SW 1271 (cell line): ENCODE measurements around the gene MRPL21.
"Not testable (repeated sequence)": the region's sequence is repeated elsewhere in the genome, so short reads cannot be mapped to it uniquely, and the experiment has no call there.

Experiments
- DNase-seq, 2 experiments: peaks; one replicate each; lab custom pipeline; 2025; lab: John Stamatoyannopoulos, UW

MRPL21 gene

DNA sequence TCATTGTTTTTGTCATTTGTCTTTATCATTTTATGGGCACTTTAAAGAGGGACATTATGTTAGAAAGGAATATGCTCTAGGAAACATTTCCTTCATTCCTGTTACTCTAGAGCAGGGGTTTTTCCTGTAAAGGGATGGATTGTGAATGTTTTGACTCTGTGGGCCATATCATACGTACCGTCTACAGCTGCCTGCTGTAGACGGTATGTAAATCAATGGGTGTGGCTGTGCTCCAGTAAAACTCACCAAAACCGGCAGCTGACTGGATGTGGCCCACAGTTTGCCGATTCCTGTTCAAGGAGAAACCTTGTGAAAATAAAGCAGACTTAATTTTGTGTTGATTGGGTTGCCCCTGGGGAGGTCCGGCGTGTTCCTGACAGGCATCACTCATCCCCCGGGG is 7.3 kb upstream of the MRPL21 start:
- no peak for DNase-seq

DNA sequence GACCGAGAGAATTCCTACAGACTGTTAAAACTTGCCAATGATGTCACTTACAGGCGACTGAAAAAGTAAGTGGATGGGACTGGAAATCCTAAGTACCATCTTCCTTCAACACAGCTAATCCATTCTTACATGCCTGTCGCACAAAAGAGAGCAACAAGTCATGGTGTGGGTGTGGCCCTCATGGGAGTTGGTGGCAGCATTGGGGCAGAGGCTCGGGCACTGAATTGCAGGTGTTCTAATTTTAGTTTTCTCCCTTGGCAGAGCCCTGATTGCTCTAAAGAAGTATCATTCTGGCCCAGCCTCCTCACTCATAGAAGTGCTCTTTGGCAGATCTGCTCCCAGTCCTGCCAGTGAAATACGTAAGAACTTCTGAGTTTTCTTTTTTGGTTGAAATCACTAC is 4.6 kb upstream of the MRPL21 start:
- DNase-seq = no peak

DNA sequence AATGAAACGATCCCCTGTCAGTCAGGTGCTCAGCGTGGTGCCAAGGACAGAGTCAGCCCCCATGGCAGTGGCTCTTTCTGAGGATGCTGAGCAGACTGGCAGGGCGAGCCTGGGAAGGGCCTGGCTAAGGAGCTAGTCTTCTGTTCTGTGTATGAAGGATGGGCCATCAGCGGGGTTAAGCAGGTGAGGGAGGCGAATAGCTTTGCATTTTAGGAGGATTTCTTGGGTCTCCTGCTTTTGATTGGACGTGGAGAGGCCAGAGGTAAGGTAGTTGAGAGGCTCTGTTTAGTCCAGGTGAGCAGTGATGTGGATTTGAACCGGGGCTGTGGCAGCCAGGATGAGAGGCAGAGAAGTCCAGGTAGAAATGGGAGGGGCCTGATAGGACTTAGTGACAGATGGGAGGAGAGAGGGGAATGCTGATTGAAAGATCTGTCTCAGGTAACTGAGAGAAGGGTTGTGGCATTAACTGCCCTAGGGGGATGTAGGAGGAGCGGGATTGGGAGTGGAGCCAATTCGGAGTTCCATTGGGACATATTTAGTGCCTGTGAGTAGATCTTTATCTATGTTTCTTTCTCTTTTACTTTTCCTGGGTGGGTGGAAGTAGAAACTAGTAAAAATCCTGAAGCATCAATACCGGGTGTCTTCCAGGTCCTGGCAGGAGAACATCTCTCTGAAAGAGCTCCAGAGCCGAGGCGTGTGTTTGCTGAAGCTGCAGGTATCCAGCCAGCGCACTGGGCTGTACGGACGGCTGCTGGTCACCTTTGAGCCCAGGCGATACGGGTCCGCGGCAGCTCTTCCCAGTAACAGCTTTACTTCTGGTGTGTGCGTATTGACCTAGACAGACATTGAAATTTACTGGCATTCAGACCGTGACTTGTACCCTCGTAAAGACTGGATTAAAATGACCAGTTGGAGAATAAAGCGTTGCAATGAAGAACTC is 2.1 kb upstream of the MRPL21 start:
- no peak for DNase-seq

DNA sequence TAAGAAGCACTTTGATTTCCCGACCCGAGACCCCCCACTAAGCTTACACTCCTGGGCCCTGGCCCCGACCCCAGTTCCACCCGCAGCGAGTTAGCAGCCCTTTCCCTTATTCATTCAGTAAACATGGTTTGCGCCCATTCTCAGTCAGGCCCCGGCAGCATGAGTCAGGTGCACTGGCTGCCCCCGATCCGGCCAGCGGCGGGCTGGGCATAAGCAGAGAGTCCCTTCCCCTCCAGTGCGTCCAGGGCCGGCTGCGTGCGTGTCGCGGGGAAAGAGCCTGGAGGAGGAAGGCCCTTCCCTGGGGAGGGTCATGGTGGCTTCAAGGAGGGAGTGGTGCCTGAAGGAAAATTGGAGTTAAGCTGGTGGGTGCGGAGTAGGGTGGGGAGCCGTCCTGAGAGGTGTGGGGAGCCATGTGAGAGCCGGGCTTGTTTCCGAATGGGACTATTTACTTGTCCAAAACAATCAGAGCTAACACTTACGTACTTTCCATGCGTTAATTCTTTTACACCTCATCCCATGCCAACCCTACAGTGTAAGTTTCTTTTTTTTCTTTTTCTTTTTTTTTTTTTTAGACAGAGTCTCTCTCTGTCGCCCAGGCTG is 716 bp upstream of the MRPL21 start:
- DNase-seq = no peak

DNA sequence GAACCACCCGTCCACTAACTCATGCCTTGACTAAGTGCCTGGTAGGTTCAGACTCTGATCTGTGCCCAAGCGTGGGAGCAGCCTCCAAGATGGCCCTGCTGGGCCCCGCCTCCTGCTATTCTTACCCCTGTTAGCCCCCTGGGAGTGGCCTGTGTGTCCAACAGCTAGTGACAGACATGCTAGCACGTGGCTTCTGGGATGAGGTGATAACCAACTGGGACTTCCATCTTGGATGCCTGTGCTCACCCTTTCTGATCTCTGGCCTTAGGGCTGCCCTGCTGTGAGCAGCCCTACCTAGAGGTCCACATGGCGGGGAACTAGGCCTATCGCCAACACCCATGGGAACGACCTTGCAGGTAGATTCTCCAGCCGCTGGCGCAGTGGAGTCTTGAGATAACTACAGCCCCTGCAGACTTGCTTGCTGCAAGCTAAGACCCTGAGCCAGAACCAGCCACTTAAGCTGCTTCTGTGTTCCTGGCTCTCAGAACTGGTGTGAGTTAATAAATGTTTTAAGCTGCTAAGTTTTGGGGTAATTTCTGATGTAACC is 2.7 kb downstream of the MRPL21 start:
- no peak for DNase-seq

DNA sequence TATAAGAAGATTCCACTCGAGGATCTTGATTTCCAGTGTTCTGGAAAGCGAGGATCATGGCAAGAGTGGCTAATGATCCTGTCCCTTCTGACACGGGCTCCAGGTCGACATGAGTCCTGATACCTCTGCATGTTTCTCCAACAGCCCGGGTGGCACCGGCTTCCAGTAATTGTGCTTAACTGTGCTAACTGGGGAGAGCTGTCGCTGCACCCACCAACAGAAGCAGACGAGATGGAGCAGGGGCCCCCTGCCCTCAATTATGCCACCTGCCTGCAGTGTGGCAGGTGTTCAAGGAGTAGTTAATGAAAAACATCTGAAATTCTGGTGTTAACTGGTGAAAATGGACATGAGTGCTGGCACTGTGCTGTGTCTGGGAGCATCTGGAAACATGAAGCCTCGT is 6.2 kb downstream of the MRPL21 start:
- no peak for DNase-seq

DNA sequence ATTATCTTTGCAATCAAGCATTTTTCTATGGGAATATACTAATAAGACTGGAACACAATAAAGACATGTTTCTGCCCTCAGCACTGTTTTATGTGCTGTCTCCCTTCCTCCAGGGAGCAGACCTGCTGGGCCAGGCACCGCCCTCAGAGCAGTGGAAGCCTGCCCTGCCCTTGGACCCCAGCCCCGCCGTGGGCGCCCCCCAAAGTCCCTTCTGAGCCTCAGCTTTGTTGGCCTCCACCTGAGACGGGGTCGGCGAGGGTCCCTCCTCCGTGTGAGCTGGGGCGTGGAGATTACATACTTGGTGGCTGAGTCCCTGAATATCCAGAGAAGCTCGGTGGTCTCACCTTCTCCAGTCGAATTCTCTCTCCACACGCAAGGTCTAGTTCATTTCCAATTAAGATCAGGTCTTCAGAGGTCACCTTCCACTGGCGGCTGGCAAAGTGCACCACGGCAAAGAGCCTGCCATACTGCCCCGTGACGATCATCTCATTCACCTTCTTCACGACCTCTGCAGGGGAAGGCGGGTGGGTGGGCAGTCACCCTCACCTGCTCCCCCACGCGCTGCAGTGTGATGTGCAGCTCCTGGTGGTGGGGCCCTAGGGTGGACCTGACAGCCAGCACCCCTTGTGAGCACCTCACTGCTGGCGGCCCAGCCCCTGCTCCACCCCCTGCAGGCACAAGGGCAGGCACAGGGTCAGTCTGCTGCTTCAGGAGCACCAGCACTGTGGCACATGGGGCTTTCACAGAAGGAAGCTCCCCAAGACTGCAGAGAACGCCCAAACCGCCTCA is 7.3 kb downstream of the MRPL21 start:
- DNase-seq = no peak

DNA sequence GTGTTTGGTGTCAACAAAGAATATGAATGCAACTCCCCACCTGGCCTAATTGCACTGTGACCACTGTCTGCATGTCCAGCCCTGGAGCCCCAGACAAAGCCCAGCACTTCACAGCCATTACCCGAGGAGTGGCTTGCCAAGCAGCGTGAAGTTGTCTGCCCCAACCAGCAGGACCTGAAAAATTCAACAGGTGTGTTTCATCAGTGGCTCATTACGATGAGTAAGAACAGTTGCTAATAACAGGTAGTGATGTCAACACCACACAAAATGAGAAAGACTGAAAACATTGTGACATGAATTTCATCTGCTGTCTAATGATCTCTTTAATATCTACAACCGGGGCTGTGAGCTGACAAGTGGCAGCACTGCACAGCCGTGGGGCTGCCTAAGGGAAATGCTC is 10.3 kb downstream of the MRPL21 start:
- DNase-seq = no peak

DNA sequence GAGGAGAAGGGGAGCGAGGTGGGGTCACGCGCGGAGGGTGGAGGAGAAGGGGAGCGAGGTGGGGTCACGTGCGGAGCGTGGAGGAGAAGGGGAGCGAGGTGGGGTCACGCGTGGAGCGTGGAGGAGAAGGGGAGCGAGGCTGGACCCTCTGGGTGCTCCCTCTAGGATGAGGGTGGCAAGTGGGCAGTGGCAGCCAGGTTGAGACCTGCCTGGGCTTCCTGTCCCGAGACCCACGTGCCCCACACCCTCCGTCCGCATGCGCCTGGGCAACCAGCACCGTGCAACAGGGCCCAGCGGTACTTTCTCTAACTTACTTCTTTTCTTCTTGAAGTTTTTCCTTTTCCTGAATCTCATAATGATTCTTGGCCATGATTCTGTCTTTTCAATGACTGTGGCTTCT is 11.1 kb downstream of the MRPL21 start:
- no peak for DNase-seq

DNA sequence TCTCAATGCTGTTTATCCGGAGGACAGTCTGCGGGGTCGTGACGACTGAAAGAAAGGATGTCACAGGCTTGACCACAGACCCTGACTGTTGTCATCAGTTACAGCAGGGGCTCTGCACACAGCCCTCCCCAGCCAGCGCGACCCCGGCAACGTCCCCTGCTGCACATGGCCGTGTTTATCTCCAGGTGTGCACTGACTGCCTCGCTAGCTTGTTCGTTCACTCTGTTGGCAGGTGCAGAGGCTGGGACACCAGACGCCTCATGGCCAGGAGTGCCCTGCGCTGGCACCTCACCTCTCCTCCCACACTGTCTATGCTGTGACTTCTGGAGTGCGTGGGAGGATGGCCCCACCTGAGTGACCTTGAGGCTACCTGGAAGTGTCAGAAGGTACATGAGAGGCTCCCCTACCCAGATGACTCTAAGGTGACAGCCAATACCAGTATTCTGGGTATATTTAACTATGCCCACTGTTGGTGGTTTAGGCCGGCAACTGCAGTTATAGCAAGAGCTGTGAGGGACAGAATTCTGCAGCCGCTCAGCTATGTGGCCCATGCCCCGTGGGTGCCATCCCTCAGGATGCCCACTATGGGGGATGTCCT is 12.2 kb downstream of the MRPL21 start:
- DNase-seq = no peak

DNA sequence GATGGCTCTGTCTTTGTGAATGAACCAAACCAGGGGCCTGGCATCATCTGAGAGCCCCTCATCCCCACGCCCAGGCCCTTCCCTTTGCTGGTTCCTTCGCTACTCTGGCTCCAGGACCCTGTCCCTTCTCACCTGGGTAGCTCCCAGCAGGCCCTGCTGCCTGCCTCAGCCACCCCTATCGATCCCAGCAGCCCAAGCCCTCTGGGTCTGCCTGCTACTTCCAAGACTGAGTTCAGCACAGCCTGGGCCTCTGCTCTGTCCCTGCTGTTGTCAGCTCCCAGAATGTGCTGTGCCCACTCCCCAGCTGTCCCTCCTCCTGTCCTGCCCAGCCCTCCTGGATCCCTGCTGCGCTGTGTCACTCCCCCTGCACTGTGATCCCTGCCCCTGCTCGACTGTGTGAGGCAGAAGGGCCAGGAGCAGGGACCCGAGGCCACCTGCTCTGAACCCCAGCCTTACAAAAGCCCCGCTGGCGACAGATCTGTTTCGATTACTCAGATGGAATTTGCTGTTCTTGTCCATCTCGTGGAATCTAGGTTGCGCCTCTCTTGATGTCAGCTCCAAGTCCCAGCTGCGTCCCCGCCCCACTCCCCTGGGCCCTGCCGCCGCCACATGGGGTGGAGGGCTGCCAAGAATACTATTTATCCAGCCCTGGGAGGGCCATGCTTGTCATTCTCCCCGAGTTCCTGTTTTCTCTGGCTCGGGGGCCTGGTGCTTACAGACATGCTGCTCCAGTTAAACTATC is 13.0 kb downstream of the MRPL21 start:
- DNase-seq = no peak

DNA sequence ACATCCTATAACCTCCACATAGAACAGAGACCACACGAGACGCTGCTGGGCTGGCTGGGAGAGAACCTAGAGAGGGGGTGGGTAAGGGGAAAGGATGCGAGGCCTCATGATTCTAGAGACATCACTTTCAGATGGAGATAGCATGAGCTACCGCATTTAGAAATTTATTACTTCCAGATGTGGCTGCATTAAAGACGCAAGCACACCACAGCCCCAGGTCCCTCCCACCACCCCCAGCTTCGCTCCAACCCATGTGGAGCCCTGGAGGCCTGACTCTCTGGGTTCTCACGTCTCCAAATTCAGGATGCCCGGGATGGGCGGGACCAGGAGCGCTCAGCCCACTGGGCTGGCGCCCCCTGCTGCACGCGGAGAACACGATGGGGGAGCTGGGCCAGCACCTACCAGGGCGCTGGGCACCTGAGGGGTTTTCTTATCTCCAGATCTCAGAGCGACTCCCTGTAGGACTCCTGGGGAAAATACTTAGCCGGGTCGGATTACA is 13.6 kb downstream of the MRPL21 start:
- DNase-seq = no peak

DNA sequence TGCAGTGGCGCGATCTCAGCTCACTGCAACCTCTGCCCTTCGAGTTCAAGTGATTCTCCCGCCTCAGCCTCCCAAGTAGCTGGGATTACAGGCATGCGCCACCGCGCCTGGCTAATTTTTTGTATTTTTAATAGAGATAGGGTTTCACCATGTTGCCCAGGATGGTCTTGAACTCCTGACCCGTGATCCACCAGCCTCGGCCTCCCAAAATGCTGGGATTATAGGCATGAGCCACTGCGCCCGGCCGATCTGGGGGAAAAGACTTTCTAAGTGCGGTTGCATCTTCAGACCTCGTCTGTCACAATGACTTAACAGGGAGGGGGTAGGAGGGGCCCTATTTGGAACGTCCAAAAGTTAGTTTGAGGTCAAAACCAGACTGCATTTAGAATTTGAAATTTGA is 18.8 kb downstream of the MRPL21 start:
- DNase-seq = not testable (repeated sequence)

DNA sequence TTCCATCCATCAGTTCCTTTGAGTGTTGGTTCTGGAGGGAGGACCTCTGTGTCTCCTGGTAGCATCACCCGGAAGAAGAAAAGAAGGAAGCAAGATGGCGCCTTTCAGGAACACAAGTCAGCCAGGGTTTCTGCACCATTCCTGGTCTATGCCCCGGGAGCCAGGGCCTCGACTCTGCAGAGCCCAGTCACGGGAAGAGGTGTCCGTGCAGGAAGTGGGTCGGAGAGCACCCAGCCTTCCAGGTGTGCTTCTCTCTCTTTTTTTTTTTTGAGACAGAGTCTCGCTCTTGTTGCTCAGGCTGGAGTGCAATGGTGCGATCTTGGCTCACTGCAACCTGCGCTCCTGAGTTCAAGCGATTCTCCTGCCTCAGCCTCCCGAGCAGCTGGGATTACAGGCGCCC is 21.2 kb downstream of the MRPL21 start:
- no peak for DNase-seq

DNA sequence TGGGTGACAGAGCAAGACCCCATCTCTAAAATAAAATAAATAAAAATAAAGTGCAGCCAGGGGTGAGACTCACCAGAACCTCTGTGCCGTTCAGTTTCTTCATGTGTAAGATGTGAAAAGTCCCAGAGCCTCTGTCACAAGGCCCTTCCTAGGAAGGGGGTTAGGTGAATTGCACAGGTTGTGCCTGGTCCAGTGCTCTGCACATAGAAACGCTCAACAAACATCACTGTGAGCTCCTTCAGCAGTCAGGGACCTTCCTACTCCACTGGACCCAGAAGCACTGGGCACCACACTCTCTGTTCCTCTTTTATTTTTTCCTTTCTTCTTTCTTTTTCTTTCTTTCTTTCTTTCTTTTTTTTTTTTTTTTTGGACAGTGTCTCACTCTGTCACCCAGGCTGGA is 22.3 kb downstream of the MRPL21 start:
- no peak for DNase-seq

DNA sequence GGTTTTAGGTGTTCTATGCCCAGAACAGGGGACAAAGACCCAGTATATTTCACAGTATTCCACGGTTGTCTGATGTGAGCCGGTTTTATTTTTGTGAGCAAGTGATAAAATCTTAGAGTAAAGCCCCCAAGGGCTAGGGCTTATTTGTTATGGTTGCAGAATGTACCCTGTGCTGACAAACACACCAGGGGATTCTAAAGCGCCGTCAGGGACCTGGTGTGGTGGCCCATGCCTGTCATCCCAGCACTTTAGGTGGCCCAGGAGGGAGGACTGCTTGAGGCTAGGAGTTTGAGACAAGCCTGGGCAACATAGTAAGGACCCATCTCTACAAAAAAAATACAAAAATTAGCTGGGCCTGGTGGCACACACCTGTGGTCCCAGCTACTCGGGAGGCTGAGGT is 22.8 kb downstream of the MRPL21 start:
- DNase-seq = no peak

DNA sequence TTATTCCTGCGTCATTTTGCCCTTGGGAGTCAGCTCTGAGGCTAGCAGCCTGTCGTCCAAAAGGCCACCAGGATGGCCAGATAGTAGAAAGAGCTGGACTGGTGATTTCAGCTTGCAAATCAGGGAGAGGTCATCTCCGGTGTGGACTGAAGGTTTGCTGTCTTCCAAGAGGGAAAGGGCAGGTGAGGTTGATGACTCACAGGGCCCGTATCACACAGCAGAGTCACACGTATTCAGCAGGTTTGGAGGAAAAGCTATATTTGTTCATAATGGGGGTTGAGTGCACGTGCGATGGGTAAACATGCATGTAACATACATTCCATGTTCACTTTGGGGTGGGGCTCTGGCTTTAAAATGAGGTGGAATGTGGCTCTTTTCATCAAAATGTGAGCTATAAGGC is 25.6 kb downstream of the MRPL21 start:
- no peak for DNase-seq

DNA sequence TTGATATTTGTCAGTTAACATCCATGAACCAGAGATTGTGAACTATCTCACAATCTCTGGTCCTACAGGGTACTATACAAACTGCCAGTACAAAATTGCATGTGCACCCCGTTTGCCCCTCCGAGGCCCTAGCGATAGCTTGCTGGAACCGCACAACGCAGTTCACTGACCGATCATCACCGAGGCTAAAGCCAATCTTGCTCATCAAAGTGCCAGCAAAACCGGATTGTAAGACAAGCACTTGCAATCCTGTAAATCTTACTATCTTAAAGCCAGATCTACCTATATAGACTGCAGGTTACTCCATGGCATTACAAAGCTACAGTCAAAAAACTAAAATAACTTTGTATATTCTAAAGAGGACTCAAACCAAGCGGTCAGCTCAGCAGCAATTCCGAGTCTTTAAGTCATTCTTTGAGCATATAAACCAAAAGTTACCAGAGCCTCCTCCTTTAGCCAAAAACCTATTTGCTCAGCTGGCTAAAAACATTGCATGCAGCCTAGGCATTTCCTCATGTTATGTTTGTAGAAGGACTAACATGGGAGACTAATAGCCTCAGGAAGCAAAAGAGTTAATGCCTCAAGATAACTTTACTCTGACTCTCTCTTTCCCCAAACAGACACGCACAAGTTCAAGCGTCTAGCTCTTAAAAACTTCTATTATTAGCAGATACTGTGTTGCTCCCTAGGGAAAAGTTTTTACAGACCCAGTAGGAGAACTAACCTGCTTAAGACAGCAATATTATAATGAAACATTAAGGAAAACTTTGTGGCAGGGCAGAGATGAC is 31.2 kb downstream of the MRPL21 start:
- DNase-seq = no peak

DNA sequence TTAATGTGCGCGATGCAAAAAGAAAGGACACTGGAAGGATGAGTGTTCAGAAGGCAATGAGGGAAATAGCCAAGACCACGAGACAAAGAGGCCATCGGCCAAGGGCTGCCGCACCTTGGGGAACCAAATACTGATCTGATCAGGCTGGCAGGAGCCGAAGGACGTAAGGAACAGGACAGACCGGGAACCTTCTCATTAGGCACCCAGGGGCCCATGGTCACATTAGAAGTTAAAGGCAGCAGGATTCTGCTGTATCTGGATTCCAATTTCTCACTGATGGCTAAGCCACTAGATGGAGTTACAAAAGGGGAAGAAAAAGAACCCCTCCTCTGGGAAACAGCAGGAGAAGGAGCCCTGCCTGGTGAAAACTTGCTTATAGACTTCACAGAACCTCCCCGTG is 33.2 kb downstream of the MRPL21 start:
- DNase-seq = no peak

DNA sequence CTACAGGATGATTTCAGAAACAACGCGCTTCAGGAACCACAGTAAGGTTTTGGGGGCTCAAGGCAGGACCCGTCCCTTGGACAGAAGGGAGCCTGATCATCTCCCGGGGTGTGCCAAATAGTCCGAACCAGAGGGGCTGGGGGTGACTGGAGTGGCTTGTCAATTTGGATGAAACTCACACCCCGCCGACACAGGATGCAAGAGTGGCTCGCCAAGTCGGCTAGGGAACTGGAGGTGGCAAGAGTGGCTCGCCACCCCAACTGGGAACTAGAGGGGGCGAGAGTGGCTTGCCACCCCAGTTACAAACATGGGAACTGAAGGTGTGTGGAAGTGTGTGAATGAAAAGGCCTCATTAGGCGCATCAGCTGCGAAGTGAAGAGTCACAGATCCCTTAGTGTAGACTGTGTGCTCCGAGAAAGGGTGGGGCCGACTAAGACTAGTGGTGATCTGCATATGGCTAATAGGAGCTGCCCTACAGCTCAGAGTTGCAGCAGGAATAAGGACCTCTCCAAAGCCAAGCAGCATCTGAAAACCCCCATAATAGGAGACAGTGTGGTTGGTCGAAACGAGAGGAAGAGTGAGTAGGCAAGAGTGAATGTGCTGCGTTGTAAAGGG is 35.3 kb downstream of the MRPL21 start:
- no peak for DNase-seq
